GM12801 (cell line): ENCODE results near the gene MEGF11.

Source experiments
- CTCF ChIP-seq: IDR thresholded peaks from one replicate; pipeline ENCODE4 v1.5.1; 2011; ENCODE audit warnings: control low read depth; ENCODE audit not compliant: insufficient read length; ENCODE audit errors: extremely low read depth

The MEGF11 gene

GRCh38 chr15:65925338-65925737 lies 328.2 kb downstream of the MEGF11 start:
- TF ChIP-seq CTCF = no peak

- no peak for TF ChIP-seq CTCF
These were observed 329.5 kb downstream of the MEGF11 start for GRCh38 chr15:65924004-65924403.

DNA sequence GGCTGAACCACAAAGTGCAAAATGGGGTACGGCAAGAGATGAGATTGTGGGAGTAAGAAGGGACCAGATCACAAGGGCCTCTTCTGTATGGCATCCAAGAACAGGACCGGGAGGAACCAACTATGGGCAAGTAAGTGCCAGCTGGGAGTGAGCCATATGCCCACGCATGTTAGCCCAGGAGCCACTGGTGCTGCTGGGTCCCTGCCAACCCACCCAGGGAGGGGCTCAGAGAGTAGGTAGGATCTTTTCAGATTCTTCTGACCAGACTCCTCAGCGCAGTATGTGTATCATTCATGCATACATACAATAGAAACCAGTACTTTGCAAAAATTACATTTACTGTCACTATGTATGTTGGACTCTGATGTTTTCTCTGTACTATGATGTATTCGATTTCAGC lies 330.3 kb downstream of the MEGF11 start:
- no peak for TF ChIP-seq CTCF

DNA sequence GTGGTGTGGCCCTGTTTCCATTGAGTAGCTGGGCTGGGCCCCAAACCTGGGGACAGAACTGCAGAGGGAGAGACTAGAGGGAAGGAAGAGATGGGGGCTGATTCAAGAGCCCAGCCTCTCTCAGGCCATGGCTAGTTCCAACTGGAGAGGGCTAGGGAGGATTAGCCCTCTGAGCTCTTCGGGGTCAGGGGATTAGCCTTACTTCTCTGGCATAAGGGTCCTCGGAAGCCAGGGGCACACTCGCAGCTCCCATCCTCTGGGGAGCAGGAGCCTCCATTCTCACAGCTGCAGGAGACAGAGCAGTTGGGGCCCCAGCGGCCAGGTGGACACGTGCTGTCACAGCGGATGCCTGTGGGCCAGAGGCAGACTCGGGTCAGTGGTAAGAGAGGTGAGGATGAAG lies 330.9 kb downstream of the MEGF11 start:
- no peak for TF ChIP-seq CTCF

GRCh38 chr15:65921780-65922179 lies 331.8 kb downstream of the MEGF11 start:
- TF ChIP-seq CTCF = no peak

GRCh38 chr15:65920825-65921309 lies 332.7 kb downstream of the MEGF11 start:
- TF ChIP-seq CTCF = no peak

GRCh38 chr15:65920121-65920520 lies 333.4 kb downstream of the MEGF11 start:
- TF ChIP-seq CTCF = no peak

DNA sequence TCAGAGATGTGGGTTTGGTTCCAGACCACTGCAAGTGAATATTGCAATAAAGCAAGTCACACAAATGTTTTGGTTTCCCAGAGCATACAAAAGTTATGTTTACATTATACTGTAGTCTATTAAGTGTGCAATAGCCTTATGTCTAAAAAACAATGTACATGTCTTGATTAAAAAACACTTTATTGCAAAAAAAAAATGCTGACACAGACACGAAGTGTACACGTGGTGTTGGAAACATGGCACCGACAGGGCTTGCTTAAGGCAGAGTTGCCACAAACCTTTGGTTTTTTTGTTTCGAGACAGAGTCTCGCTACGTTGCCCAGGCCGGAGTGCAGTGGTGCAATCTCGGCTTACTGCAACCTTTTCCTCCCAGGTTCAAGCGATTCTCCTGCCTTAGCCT lies 334.2 kb downstream of the MEGF11 start:
- TF ChIP-seq CTCF = no peak
